ENCODE results near the gene SFRP2. TPM values are rescaled to one million over a fixed set of nuclear protein-coding genes. Genes with fewer than 3 reads are reported as not detected.

Gene SFRP2
- total and polyA plus RNA-seq, 2 of the 4 experiments (the other 2 are of a cell fraction) = not detected

DNA sequence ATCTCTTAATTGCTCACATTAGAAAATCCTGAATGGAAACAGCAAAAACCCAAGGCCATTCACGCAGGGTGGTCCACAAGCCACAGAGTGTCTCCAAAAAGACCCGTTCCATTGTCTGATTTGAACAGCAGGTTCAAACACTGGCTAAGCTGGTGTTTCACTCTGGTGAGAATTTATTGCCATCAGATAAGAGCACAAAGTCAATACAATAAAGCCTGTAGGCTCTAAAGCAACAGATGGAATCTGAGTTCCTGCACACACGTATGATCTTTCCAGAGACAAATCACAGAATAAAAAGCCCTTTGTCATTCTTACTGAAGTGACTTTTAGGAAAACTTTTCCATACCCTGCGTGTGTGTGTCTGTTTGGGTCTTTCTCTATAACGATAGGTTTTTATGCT is 5.1 kb upstream of the SFRP2 start:
- H3K4me1 ChIP-seq (ENCODE audit: control insufficient read depth, insufficient read depth, low read length) = no peaks in the 10 kb centered on the region; the same call in 1 of the 2 replicates
- H3K9ac ChIP-seq (ENCODE audit: low read depth, low read length) = no peak overlapping the region
- H3K56ac ChIP-seq (ENCODE audit: extremely low read depth, insufficient read depth, low read length) = no peak overlapping the region
- no CpG with 5 or more reads among the region's 5 CpGs for WGBS, 2 experiments (ENCODE audit: extremely low coverage in 2 of 2, insufficient read length in 1 of 2)
- no peak overlapping the region for H2AFZ ChIP-seq (replicated peaks; ENCODE audit: low read length, poor library complexity)
- no peak overlapping the region for H3K4ac ChIP-seq (ENCODE audit: low read depth, low read length)
- no peak overlapping the region for H3K4me2 ChIP-seq (ENCODE audit: low read depth, low read length)
- H3K23ac ChIP-seq (ENCODE audit: low read depth, low read length) = no peak overlapping the region
- no peak overlapping the region for H4K91ac ChIP-seq (ENCODE audit: insufficient read depth, low read depth, low read length)
- in situ Hi-C loops (cut with MboI; ENCODE audit: low sequenced_read_pairs) (no loop called here), intact Hi-C loops (cut with micrococcal nuclease) (no loop called here), dilution Hi-C loops (cut with HindIII; ENCODE audit: low sequenced_read_pairs, unreplicated experiment) (no loop called here)
- peaks cover 40% of the 10 kb centered on the region for H3K27me3 ChIP-seq (ENCODE audit: control insufficient read depth, insufficient read depth, low read length)
- ATAC-seq (ENCODE audit: low read depth) (no peak), DNase-seq (no peak)
- no peak overlapping the region for H2BK120ac ChIP-seq (ENCODE audit: low read depth, low read length)
- no peaks in the 10 kb centered on the region for H3K36me3 ChIP-seq (ENCODE audit: control insufficient read depth, insufficient read depth, low read length)
- H3K4me3 ChIP-seq (ENCODE audit: insufficient read depth, low read depth, low read length) = no peak overlapping the region
- no peak overlapping the region for H3K27ac ChIP-seq (ENCODE audit: insufficient read depth, low read length)
- no peak overlapping the region for H2BK20ac ChIP-seq (ENCODE audit: low read depth, low read length)
- H4K5ac ChIP-seq (ENCODE audit: low read depth, low read length) = no peak overlapping the region
- no peak overlapping the region for H2AK9ac ChIP-seq (replicated peaks; ENCODE audit: low read depth, low read length, poor library complexity)
- TF ChIP-seq MAZ (IDR thresholded peaks at IDR 0.05; ENCODE audit: borderline replicate concordance, low read depth, low read length) (no peak), CHD1 (IDR thresholded peaks at IDR 0.05; ENCODE audit: low read depth, low read length) (no peak), POLR2A (IDR thresholded peaks at IDR 0.05; ENCODE audit: low read depth, low read length) (no peak), SMC3 (IDR thresholded peaks at IDR 0.05; ENCODE audit: low read depth, low read length) (no peak), RCOR1 (IDR thresholded peaks at IDR 0.05; ENCODE audit: insufficient replicate concordance, low read length) (no peak), MAFK (IDR thresholded peaks at IDR 0.05; ENCODE audit: low read depth, low read length) (no peak), BHLHE40 (IDR thresholded peaks at IDR 0.05; ENCODE audit: low read depth, low read length) (no peak), NFE2L2 (IDR thresholded peaks at IDR 0.05; ENCODE audit: low read depth, low read length) (no peak)
- TF ChIP-seq, protein P1, sequence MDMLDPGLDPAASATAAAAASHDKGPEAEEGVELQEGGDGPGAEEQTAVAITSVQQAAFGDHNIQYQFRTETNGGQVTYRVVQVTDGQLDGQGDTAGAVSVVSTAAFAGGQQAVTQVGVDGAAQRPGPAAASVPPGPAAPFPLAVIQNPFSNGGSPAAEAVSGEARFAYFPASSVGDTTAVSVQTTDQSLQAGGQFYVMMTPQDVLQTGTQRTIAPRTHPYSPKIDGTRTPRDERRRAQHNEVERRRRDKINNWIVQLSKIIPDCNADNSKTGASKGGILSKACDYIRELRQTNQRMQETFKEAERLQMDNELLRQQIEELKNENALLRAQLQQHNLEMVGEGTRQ (IDR thresholded peaks at IDR 0.05; ENCODE audit: low read depth, low read length) = no peak
- TF ChIP-seq, protein P2, sequence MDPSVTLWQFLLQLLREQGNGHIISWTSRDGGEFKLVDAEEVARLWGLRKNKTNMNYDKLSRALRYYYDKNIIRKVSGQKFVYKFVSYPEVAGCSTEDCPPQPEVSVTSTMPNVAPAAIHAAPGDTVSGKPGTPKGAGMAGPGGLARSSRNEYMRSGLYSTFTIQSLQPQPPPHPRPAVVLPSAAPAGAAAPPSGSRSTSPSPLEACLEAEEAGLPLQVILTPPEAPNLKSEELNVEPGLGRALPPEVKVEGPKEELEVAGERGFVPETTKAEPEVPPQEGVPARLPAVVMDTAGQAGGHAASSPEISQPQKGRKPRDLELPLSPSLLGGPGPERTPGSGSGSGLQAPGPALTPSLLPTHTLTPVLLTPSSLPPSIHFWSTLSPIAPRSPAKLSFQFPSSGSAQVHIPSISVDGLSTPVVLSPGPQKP (IDR thresholded peaks at IDR 0.05; ENCODE audit: borderline replicate concordance, low read depth, low read length) = no peak
- no peak overlapping the region for H2AK5ac ChIP-seq (ENCODE audit: low read depth, low read length)
- H3K9me3 ChIP-seq (ENCODE audit: control insufficient read depth, insufficient read depth, low read length) = no peaks in the 10 kb centered on the region
- H2BK15ac ChIP-seq (ENCODE audit: low read depth, low read length) = no peak overlapping the region
- H4K8ac ChIP-seq (ENCODE audit: low read depth in 2 of 2, low read length in 2 of 2) = no peak overlapping the region
- H3K18ac ChIP-seq (ENCODE audit: low read depth, low read length) = no peak overlapping the region
- H3K79me1 ChIP-seq (ENCODE audit: low read depth in 1 of 2, low read length in 2 of 2) = no peaks in the 10 kb centered on the region
- H2BK5ac ChIP-seq (ENCODE audit: low read depth, low read length, poor library complexity, severe bottlenecking) = no peak overlapping the region
- H3K9me1 ChIP-seq (ENCODE audit: insufficient read depth, low read length) = no peaks in the 10 kb centered on the region
- no peaks in the 10 kb centered on the region for H4K20me1 ChIP-seq (ENCODE audit: insufficient read depth, low read length)
- H3K14ac ChIP-seq (replicated peaks; ENCODE audit: low read depth, low read length) = no peak overlapping the region
- ChIA-PET POLR2A (ENCODE audit: unreplicated experiment) (no interaction called here), CTCF (no interaction called here)
- BruUV-seq (replicated peaks) = no TSS peak
